Activated naive CD4-positive, alpha-beta T cell treated with anti-CD3 and anti-CD28 coated beads, Interleukin-2, amount 10 ng/mL, durations not matched to agents 5 hours and 36 hours (primary cell): ENCODE data around the gene ZNF625. TPM values are rescaled to one million over a fixed set of nuclear protein-coding genes. Genes with fewer than 3 reads are reported as not detected.

Experiments used
- total RNA-seq, 2 experiments: library from RNA; stranded (reverse); gene quantifications; one replicate each; pipeline ENCODE4 v1.2.3, GENCODE V29; 2021

The ZNF625 gene
- 1 to 10 TPM; 6.0 to 6.4 TPM for total RNA-seq

DNA sequence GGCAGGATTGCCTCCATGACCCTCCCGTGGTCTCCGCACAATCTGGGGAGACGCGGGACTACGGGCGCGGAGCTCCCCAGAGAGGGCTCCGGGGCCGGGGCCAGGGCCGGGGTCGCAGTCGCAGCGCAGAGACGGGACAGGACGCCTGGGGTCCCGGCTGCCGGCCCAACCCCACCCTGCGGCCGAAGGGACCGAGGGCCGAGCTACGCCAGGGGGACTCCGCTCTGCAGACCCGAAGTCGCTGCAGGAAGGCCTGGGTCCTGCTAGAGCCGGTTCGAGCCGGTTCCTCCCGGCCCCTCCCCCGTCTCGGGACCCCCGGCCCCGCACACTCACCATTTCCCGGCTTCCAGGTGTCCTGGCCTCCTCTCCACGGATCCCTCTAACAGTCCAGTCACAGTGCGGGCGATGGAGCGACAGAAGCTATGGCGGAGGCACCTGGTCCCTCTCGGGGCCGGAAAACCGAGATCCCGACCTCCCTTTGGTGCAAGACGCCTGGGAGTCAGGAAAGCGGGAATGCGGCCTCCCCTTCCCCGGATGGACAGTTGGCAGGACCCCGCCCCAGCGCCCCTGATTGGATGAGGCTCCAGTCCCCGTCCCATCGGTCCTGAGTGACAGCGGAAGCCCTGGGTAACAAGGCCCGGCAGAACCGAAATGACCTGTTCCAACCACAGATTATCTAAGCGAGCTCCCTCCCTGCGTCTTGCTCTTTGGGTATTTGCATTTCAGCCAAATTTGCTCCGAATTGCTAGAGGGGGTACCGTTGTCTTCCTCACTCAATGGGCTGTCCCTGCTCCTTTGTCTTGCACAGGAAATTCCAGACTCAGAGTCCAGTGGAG, at the start of gene ZNF625:
Gene ZNF625, minus strand, starts transcription at position 512 of the 836 bp plus-strand sequence. Its CDS starts 176 bp downstream, at position 336.

DNA sequence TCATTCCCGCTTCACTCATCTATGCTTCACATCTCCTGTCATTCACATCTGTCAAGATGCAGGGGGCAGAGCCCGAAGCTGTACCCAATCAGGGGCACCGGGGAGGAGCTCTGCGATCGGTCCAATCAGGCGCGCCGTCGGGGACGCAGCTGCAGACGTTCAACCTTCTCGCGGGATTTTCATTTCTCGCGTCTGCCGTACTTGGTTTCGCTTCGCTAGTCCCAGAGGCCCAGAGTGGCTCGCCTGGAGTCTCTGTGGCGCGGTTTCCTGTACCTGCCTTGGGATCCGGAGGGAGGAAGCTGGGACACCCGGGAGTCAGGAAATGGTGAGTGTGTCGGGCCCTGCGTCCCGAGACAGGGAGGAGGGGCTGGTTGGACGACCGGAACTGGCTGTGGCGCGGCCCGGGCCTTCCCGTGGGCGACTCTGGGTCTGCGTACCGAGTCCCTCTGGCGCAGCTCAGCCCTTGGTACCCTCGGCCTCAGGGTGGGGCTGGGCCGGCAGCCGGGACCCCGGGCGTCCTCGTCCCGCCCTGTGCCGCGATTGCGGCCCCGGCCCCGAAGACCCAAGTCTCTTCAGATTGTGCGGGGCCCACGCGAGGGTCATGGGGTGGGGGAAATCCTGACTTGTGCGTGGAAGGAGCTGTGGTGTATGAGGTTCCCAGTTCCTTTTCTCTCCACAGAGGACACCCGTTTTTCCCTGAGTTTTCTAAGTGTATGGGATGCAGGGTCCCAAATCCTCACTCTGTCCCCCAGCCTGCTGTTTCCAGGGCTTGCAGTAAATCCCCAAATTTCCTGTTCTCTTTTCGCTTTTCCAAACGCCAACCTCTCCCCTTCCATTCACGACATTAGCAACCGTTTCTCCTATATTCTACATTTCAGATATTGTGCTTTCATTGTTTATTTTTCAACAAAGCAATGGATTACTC, 6.6 kb upstream of the ZNF625 start, which contains the start of gene ZNF136:
Gene ZNF136, plus strand, starts transcription at position 215 of the 925 bp plus-strand sequence. Its CDS starts 108 bp downstream, at position 323.

DNA sequence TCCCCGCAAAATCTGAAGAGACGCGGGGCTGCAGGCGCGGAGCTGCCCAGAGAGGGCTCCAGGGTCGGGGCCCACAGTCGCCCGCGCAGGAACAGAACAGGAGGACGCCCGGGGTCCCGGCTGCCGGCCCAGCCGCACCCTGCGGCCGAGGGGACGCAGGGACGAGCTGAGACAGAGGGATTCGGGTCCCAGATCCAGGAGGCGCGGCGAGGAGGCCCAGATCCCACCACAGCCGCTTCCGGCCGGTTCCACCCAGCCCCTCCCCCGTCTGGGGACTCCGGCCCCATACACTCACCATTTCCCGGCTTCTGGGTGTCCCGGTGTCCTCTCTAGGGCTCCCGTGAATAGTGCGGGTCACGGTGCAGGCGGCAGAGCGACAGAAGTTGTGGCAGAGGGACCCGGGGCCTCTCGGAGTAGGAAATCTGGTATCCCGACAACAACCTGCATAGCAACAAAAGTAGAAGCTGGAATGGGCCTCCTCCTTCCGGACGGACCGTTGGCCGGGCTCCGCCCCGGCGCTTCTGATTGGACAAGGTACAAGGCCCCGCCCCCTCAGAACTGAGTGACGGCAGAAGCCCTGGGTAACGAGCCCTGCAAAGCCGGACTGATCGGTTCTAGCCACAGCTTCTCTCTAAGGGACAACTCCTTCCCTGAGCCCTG, 16.5 kb downstream of the ZNF625 start, which contains the start of gene ZNF20:
Gene ZNF20, minus strand, starts transcription at position 466 of the 660 bp plus-strand sequence. Its CDS starts 168 bp downstream, at position 298.

Other genes starting within 250 kb of the ZNF625 start
- 10 to 100 TPM; 21.8 to 22.1 TPM for gene ZNF700, start 231.6 kb downstream of the ZNF625 start, total RNA-seq
- 1 to 10 TPM; 2.7 to 3.4 TPM for gene ZNF763, start 191.7 kb downstream of the ZNF625 start, total RNA-seq
- gene ZNF433, start 121.1 kb downstream of the ZNF625 start, total RNA-seq, result under 1 TPM; 0.39 to 0.43 TPM
- gene ZNF878, start 103.8 kb downstream of the ZNF625 start, total RNA-seq, result under 1 TPM; 0.41 to 0.50 TPM
- gene ZNF844, start 92.0 kb downstream of the ZNF625 start, total RNA-seq, result 1 to 10 TPM; 2.5 to 3.9 TPM
- 1 to 10 TPM; 3.9 to 6.1 TPM for gene ZNF20, start 16.4 kb downstream of the ZNF625 start, total RNA-seq
- gene ZNF136, start 6.4 kb upstream of the ZNF625 start, total RNA-seq, result 10 to 100 TPM; 15.4 to 16.4 TPM
- gene ZNF44, start 138.1 kb upstream of the ZNF625 start, total RNA-seq, result 10 to 100 TPM; 15.7 to 16.9 TPM
- 1 to 10 TPM; 3.7 to 4.4 TPM for gene ZNF563, start 176.9 kb upstream of the ZNF625 start, total RNA-seq
- gene ZNF442, start 208.9 kb upstream of the ZNF625 start, total RNA-seq, result under 1 TPM; 0.60 TPM
- 1 to 10 TPM; 6.9 to 7.0 TPM for gene ZNF799, start 244.5 kb upstream of the ZNF625 start, total RNA-seq